Limb (tissue), 2 donors: ENCODE measurements around the gene SIL1.
A peak's percentile ranks its signal among the peaks of the same experiment; 100 is the strongest.
"Not testable (repeated sequence)": the region's sequence is repeated elsewhere in the genome, so short reads cannot be mapped to it uniquely, and the experiment has no call there.

Source experiments
- DNase-seq, 2 donors: peaks; one replicate each; pipeline ENCODE4 v3.0.0-alpha.2; 2016; ENCODE audit errors: extremely low spot score in 2 of 2

SIL1 gene

DNA sequence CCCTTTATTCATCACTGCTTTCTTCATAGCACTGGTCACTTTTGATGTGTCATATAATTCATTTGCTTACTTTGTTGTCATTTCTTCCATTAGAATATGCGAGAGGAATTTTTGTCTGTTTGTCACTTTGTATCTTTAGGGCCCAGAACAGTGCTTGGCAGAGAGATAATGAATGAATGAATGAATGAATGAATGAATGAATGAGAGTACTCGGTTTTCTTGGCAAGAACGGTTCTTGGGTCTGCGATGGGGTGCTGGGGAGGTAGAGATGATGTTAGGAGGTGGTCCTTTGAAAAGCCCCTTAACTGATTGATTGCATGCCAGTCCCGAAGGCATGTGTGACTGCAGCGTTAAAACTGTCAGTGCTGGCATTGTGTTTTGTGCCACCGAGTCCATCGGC, 270.6 kb downstream of the SIL1 start:
- DNase-seq = no peak

GRCh38 chr5:138926688-138927448, 271.3 kb downstream of the SIL1 start:
- no peak for DNase-seq

- DNase-seq = no peak
Observed at GRCh38 chr5:138926257-138926656, 271.9 kb downstream of the SIL1 start.

GRCh38 chr5:138925090-138925635, 273.0 kb downstream of the SIL1 start:
- DNase-seq = no peak

DNA sequence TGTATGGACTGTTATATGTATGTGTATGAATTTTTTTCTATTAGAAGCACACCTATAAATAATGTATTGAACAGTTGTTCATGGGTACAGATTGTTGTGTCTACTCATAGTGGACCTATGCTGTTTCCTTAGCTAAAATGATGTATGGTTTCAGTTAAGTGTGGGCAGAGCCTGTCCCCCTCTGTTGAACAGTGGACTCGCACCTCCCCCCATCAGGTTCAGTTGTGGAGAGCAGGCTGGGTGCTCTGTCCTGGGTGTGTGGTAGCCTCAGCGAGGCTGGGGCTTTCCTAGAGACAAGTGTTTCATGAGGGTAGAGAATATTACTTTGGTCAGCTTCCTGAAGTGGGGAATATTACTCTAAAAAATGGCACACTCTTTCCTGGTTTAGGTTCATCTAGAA, 275.7 kb downstream of the SIL1 start:
- no peak for DNase-seq

DNA sequence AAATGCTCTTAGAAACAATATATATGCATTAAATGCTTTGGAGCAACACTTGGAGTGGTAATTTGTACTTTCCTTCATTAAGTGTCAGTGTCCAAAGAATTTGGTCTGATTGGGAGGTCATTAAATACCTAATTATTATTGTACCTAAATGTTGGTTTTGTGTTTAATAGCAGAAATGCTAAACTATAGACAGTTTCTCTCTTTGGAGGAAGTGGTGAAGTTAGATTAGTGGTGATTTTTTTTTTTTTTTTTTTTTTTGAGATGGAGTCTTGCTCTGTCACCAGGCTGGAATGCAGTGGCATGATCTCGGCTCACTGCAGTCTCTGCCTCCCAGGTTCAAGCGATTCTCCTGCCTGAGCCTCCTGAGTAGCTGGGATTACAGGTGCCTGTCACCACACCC, 276.8 kb downstream of the SIL1 start:
- not testable (repeated sequence) for DNase-seq

GRCh38 chr5:138920181-138920580, 278.0 kb downstream of the SIL1 start:
- no peak for DNase-seq

GRCh38 chr5:138918686-138919085, 279.5 kb downstream of the SIL1 start:
- no peak for DNase-seq

DNA sequence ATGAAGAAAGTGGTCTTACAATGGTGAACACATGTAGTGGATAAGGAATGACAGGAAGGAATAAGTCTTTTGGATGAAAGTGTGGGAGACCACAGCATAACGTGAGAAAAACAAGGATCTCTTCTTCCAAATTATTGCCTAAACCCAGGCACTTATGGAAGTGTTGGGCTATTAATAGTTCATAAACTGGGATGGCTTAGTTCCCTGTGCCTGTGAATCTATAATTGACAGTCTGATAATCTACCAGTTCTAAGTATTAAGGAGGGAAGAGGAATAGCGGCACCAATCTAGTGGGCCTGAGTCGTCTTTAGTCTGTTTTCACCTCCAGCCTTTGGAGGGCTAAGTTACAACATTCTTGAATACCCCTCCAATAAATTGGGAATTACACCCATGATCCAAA, 283.8 kb downstream of the SIL1 start:
- no peak for DNase-seq

GRCh38 chr5:138913773-138914172, 284.4 kb downstream of the SIL1 start:
- DNase-seq = no peak

DNA sequence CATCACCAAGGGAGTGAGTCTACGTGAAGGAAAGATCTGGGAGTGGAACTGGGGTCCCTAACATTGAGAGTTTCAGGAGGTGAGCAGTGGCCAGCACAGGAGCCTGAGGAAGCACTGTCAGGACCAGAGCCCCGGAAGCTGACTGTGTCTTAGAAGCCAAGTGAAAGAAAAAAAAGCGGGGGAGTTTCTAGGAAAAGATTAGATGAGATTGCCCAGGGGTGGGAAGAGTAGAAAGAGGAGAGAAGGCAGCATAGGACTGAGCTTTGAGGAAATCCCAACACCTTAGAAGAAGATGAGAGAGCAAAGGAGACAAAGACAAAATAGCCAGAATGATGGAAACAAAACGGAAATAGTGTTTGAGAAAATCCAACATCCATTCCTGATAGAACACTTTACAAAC, 286.1 kb downstream of the SIL1 start:
- no peak for DNase-seq

DNA sequence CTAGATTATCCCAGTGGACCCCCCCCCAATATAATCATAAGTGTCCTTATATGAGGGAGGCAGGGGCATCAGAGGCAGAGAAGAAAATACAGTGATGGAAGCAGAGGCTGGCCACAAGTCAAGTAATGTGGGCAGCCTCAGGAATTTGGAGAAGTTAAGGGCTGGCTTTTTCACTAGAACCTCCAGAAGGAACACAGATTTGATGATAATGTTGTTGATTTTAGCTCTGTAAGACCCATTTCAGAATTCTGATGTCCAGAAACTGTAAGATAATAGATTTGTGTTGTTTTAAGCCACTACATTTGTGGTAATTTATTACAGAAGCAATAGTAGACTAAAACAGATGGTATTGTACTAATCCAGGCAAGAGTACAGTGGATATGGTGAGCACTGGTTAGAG, 286.7 kb downstream of the SIL1 start:
- no peak for DNase-seq

DNA sequence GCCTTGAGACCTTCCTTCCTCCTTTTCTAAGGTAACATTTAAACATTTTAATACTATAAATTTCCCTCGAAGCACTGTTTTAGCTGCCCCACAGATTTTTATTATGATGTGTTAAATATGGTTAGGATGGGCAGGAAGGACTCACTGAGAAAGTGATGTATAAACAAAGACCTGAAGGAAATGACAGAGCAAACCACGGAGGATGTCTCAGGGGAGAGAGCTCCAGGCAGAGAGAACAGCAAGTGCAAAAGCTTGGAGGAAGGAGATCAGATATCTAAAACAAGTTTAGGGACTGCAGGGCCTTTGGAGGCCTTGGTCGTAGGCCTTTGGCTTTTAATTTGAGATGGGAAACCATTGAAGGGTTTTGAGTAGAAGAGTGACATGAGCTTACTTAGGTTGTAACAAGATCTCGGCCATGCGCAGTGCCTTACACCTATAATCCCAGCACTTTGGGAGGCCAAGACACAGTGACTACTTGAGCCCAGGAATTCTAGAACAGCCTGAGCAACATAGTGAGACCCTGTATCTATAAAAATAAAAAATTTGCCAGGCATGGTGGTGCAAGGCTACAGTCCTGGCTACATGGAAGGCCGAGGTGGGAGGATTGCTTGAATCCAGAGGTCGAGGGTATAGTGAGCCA, 287.5 kb downstream of the SIL1 start:
- no peak for DNase-seq

GRCh38 chr5:138909734-138910133, 288.4 kb downstream of the SIL1 start:
- no peak for DNase-seq

DNA sequence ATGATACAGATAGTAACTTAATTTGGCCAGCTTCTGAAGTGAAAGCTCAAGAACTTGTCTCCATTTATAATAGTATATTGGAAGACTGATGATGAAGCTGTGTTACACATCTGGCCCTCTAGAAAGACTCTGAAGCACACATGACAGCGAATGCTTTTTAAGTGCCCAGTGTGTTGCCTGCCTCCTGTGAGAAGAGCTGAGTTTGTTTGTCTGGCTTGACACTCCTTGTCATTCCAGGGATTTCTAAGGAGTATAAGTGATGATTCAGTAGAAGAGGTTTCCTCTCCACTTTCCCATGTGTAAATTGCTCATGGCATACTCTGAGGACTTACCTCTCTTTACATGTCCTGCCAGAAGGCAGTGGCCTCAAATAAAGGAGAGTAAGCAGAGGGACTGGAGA, 292.6 kb downstream of the SIL1 start:
- no peak for DNase-seq

- DNase-seq = peak in 1 of 2 donors; percentile 10
Observed at GRCh38 chr5:138903130-138903775, 294.9 kb downstream of the SIL1 start.

- DNase-seq = no peak
Observed at GRCh38 chr5:138901716-138902115, 296.5 kb downstream of the SIL1 start.

DNA sequence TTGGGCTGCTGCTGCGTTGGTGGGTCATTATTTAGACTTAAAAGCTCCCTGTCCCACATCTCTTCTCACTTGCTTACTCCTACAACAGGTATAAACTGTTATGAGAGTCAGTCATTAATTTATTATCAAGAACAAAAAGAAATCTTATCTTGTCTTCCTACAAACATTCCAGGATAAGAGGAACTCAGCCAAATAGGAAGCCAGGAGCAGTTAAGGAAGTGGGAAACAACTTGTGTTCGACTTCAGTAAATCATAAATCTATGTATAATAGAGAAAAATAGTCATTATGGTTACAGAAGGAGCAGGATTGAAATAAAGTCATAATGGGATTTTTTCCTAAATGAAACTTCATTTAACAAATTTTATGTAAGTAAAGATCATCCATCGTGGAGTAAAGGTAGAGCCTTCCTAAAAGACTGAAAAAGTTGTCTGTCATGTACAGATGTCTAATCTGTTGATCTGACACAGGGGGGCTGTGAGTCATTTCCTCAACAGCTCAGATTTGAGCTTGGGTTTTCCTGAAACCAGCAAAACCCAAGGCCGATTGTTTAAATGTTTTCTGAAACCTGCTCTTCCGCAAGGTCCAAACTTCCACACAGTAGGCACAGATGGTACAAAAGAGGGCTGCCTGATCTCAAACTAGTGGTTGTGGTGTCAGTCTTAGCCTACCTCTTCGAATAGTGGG, 297.7 kb downstream of the SIL1 start:
- no peak for DNase-seq

- no peak for DNase-seq
Observed at GRCh38 chr5:138898742-138899141, 299.4 kb downstream of the SIL1 start.

- no peak for DNase-seq
Observed at GRCh38 chr5:138898299-138898698, 299.9 kb downstream of the SIL1 start.
